Inflammatory macrophage treated with lipopolysaccharide for 1 hour (primary cell): ENCODE results near the gene HSPG2.
"Not testable (repeated sequence)": the region's sequence is repeated elsewhere in the genome, so short reads cannot be mapped to it uniquely, and the experiment has no call there.

ENCODE experiments used
- DNase-seq, 2 donors: peaks; one replicate each; pipeline ENCODE4 v3.0.0-alpha.2; 2020 to 2022

Gene HSPG2

GRCh38 chr1:21843208-21843607 lies 93.9 kb downstream of the HSPG2 start:
- no peak for DNase-seq

- DNase-seq = no peak
These were observed 94.4 kb downstream of the HSPG2 start for GRCh38 chr1:21842606-21843162.

GRCh38 chr1:21841852-21842466 lies 95.2 kb downstream of the HSPG2 start:
- no peak for DNase-seq

- DNase-seq = no peak
These were observed 96.1 kb downstream of the HSPG2 start for GRCh38 chr1:21840981-21841380.

- no peak for DNase-seq
These were observed 97.6 kb downstream of the HSPG2 start for GRCh38 chr1:21839337-21840037.

- no peak for DNase-seq
These were observed 98.6 kb downstream of the HSPG2 start for GRCh38 chr1:21838359-21839157.

GRCh38 chr1:21837476-21837875 lies 99.6 kb downstream of the HSPG2 start:
- no peak for DNase-seq

- no peak for DNase-seq
These were observed 100.4 kb downstream of the HSPG2 start for GRCh38 chr1:21836729-21837128.

- no peak for DNase-seq
These were observed 101.1 kb downstream of the HSPG2 start for GRCh38 chr1:21836010-21836409.

GRCh38 chr1:21834666-21835065 lies 102.4 kb downstream of the HSPG2 start:
- no peak for DNase-seq

GRCh38 chr1:21834094-21834493 lies 103.0 kb downstream of the HSPG2 start:
- no peak for DNase-seq

GRCh38 chr1:21833392-21833976 lies 103.6 kb downstream of the HSPG2 start:
- DNase-seq = no peak

GRCh38 chr1:21831454-21831970 lies 105.6 kb downstream of the HSPG2 start:
- DNase-seq = no peak

- no peak for DNase-seq
These were observed 106.2 kb downstream of the HSPG2 start for GRCh38 chr1:21830792-21831453.

- no peak for DNase-seq
These were observed 107.8 kb downstream of the HSPG2 start for GRCh38 chr1:21829294-21829693.

- no peak for DNase-seq
These were observed 108.5 kb downstream of the HSPG2 start for GRCh38 chr1:21828506-21829210.

- no peak for DNase-seq
These were observed 109.0 kb downstream of the HSPG2 start for GRCh38 chr1:21828075-21828474.

- DNase-seq = no peak
These were observed 109.9 kb downstream of the HSPG2 start for GRCh38 chr1:21827141-21827679.

GRCh38 chr1:21826694-21827093 lies 110.4 kb downstream of the HSPG2 start:
- not testable (repeated sequence) for DNase-seq

GRCh38 chr1:21825393-21825792 lies 111.7 kb downstream of the HSPG2 start:
- no peak for DNase-seq

- DNase-seq = no peak
These were observed 112.2 kb downstream of the HSPG2 start for GRCh38 chr1:21824926-21825325.
